Measurements from ENCODE around the gene ATP5MG.
A peak's percentile ranks its signal among the peaks of the same experiment; 100 is the strongest.
"Not testable (repeated sequence)": the region's sequence is repeated elsewhere in the genome, so short reads cannot be mapped to it uniquely, and the experiment has no call there.

Gene ATP5MG, protein sequence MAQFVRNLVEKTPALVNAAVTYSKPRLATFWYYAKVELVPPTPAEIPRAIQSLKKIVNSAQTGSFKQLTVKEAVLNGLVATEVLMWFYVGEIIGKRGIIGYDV

DNA sequence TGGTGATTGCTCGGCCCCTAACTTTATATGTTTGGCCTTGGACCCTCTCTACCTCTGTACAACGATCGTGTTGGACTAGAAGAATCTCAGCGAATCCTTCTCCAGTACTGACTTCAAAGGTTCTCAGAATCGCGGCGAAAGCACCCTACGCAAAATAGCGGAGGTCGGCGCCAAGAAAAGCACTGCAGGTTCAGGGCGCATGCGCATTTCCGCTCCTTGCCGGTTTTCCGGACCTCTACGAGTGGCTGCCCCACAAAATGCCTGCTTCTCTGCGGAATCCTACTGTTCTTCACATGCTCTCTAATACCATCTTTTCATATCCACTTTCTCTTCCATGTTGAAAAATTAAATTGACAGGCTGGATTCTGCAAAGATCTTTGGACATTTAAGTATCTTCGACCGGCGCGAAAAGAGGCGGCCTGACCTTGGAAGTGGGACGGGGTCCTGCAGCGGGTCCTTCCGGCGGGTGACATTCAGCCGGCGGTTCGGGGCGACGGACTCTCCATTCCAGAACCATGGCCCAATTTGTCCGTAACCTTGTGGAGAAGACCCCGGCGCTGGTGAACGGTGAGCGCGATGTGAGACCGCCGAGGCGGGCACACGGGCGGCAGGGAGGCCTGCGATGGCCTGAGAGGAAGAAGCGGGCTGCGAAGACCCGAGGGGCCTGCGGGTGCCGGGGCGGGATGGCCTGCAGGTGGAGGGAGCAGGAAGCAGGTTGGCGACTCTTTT lies at the start of gene ATP5MG:
Gene ATP5MG, plus strand, starts transcription at position 456 of the 729 bp plus-strand sequence. Its CDS starts 60 bp downstream, at position 516.
- peak; percentile 94 for DNase-seq (ENCODE audit: low read depth)

DNA sequence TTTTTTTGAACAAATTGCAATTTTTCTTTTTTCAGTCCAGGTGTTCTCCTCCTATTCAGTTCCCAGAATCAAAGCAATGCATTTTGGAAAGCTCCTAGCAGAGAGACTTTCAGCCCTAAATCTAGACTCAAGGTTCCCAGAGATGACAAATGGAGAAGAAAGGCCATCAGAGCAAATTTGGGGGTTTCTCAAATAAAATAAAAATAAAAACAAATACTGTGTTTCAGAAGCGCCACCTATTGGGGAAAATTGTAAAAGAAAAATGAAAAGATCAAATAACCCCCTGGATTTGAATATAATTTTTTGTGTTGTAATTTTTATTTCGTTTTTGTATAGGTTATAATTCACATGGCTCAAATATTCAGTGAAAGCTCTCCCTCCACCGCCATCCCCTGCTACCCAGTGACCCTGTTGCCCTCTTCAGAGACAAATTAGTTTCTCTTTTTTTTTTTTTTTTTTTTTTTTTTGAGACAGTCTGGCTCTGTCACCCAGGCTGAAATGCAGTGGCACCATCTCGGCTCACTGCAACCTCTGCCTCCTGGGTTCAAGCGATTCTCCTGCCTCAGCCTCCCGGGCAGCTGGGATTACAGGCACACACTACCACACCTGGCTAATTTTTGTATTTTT lies 48.2 kb upstream of the ATP5MG start:
- peak; percentile 53 for DNase-seq (ENCODE audit: low read depth)

DNA sequence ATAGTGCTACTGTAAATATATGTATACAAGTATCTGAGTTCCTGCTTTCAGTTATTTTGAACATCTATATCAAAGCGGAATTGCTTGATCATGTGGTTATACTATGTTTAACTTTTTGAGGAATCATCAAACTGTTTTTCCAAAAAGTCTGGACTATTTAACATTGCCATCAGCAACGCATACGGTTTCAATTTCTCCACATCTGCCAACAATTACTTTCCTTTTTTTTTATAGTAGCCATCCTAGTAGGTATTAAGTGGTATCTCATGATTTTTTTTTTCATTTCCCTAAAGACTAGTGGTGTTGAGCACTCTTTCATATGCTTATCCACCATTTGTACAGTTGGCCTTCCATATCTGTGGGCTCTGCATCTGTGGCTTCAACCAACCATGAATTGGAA lies 43.3 kb upstream of the ATP5MG start:
- no peak for DNase-seq (ENCODE audit: low read depth)

DNA sequence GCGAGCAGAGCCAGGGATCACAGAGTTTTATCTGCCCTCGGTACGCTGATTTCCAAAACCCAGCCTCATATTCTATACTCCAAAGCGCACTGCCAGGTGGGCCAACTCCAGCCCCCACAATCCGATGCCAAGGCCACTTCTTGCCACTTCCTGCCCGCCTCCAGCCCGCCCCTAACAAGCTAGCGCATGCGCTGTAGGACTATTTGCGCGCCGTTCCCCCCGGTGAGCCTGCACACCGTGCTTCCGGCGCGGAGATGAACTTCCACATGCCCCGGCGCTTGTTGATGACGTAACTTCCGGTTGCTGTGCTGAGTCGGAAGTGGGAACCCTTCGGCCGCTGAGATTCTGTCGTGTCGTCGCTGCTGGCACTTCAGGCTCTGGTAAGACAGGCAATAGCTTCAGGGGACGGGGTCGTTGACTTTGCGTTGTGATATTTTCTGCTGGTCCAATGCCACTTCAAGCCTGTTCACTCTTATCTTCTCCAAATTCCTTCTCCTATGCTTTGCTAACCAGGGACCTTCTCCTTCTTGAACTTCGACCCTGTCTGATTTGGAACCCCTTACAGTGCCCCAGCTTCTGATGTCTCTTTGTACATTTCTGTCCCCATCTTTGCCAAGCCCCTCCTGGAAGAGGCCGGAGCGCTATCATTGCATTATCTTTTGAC lies 42.0 kb upstream of the ATP5MG start, which contains the start of gene UBE4A:
Gene UBE4A, plus strand, starts transcription at position 306 of the 664 bp plus-strand sequence. CDS start 5,481 bp downstream, outside the sequence.
- DNase-seq (ENCODE audit: low read depth) = peak; percentile 95

DNA sequence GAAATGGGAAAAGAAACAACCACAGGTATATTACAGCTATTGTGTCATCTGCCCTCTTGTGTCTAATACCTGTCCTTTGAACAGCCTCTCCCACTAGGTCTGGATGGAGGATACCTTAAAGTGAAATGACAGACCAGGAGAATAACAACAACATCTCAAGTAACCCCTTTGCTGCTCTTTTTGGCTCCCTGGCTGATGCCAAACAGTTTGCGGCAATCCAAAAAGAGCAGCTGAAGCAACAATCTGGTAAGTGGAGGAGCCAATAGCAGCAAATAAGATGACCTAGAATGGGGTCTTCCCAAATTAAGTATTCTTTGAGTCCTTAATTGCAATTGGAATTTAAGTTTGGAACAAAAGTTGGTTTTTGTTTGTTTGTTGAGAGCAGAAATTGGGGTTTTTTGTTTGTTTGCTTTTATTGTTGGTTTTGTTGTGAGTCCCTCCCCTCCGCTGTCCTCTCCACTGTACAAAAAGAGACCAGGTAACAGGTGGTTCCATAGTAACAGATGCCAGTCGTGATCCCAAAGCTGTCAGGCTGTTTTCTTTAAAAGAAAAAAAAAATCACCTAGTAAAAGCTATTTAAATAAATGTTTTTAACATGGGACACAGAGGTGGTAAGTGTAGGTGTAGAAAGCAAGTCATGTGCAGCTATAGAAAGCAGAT lies 36.3 kb upstream of the ATP5MG start:
- no peak for DNase-seq (ENCODE audit: low read depth)

DNA sequence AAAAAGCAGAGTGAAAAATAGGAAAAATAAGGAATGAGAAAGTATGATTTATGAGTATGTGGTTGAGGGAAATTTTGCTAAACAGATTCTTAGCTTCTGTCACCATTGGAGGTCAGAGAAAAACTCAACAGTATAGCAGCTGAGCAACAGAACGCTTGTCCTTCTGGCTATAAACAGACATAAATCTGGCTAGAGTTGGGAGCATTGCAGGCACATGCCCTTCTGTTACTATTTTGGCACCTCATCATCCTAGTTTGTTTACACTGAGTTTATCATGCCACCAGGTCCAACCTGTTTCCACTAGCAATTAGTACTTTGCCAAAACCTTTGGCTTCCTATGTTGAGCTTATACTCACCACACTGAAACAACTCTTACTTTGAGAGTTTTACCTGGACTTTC lies 35.1 kb upstream of the ATP5MG start:
- no peak for DNase-seq (ENCODE audit: low read depth)

DNA sequence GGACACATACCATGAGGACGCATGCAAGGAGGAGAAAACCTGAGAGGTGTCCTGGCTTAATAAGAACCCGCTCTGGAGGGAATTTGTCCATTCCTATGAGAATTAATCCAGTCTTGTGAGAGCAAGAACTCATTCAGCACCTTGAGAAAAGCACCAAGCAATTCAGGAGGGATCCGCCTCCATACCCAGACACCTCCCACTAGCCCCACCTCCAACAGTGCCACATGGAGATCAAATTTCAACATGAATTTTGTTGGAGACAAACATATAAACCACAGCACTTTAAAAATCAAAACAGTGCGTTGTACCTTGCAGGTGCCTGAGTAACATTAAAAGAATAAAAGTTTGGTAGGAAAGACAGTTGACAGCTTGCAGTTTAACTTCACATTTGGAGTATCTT lies 30.6 kb upstream of the ATP5MG start:
- no peak for DNase-seq (ENCODE audit: low read depth)

DNA sequence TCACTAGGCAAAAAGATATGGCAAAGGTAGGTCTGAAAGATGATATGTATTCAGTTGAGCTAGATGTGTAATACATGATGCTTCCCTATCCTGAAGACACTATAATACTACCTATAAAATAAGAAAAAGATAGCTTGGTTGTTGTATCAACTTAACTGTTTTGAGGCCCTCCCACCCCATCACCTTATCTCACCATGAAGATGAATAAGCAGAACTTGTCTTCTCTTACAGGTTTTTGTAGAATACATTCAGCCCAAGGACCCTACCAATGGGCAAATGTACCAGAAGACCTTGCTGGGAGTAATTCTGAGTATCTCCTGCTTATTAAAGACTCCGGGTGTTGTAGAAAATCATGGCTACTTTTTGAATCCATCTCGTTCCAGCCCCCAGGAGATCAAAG lies 28.1 kb upstream of the ATP5MG start:
- no peak for DNase-seq (ENCODE audit: low read depth)

DNA sequence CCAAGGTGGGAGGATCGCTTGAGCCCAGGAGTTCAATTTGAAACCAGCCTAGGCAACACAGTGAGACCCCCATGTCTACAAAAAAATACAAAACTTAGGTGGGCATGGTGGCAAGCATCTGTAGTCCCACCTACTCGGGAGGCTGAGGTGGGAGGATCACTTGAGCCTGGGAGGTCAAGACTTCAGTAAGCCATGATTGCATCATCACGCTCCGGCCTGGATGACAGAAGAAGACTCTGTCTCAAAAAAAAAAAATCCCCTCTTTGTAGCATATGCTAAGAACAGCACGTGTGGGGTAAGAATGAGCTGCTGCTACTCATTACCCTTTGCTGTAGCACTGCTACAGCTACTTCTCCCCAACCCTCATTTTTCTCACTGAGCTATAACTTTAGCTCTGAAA lies 27.5 kb upstream of the ATP5MG start:
- no peak for DNase-seq (ENCODE audit: low read depth)

DNA sequence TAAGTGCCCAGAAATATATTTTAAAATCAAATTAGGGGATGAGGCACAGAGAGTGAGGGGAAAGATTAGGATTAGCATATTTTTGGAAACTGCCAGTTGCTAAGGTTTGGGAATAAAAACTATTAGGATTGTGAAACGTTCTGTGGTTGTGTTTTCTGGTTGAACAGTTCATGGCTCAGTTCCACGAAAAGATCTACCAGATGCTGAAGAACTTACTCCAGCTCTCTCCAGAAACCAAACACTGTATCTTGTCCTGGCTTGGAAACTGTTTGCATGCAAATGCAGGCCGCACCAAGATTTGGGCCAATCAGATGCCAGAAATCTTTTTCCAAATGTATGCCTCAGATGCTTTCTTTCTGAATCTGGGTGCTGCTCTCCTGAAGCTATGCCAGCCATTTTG lies 26.7 kb upstream of the ATP5MG start:
- no peak for DNase-seq (ENCODE audit: low read depth)

DNA sequence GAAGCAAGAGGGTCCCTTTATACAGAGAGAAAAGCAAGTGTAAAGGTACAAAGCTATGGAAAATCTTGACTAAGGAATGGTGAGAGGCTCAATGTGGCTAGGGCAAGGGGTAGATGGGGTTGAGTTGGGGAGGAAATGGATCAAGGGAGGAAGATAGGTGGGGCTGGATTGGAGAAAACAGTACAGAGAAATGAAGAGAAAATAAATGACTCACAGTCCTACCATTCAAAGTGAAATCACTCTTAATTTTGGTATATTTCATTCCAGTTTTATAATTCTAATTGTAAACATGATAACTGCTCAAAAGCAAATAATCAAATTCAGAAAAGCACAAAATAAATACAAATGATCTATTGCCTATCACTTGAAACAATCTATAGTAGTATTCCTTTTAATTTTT lies 25.4 kb upstream of the ATP5MG start:
- no peak for DNase-seq (ENCODE audit: low read depth)

DNA sequence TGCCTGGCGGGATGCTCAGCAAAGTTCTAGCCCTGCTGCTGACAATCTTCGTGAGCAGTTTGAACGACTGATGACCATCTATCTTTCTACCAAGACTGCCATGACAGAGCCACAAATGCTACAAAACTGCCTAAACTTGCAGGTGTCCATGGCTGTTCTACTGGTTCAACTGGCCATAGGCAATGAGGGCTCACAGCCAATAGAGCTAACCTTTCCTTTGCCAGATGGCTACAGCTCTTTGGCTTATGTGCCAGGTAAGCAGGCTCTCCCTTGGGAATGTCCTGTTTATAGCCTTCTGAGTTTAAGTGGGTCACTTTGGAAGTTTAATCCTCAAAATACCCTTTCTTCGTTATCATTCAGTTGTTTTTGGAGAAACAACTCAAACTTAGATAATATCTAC lies 21.9 kb upstream of the ATP5MG start:
- DNase-seq (ENCODE audit: low read depth) = no peak

DNA sequence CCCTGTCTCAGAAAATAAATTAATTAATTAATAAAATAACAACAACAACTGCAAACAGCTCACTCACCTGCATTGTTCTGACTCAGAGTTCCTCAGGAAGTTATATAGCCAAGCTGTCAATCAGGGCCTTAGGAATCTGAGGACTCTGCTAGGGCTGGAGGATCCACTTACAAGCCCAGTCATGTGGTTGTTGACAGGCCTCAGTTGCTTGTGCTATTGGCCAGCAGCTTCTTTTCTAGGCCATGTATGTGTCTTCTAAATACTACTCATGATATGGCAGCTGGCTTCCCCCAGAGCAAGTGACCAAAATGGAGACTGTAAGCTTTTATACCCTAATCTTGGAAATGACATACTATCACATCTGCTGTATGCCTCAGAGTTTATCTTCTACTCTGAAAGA lies 20.8 kb upstream of the ATP5MG start:
- no peak for DNase-seq (ENCODE audit: low read depth)

DNA sequence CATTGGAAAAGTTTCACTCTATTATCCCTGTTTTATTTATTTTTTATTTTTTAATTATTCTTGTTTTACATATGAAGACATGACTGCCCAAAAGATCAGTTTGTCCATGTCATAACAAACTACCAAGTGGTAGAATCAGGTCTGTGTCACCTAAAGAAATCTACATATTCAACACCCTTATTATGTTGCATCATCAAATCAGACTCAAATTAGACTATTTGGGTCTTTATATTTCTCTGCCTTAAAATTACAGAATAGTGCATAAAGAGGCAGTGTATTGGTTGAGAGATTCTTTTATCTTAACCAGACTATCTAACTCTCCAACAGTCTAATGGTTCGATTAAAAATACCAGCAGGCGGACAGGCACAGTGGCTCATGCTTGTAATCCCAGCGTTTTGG lies 18.5 kb upstream of the ATP5MG start:
- no peak for DNase-seq (ENCODE audit: low read depth)

DNA sequence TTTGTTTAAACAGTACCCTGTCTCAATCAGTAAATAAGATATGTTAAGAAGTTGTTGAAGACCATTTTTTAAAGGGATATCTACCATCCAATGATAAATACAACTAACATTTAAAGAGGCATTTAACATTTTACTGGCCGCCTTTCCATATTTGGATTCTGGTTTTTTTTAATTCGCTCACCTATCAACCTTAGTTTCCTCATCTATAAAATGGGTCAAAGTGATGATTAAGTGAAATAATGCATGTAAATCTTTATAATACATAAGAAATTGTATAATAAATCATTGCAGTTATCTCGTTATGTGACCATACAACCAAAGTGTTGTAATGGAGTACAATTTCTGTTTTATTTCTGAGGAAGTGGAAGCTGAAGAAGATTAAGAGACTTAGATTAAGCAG lies 17.7 kb upstream of the ATP5MG start:
- no peak for DNase-seq (ENCODE audit: low read depth)

DNA sequence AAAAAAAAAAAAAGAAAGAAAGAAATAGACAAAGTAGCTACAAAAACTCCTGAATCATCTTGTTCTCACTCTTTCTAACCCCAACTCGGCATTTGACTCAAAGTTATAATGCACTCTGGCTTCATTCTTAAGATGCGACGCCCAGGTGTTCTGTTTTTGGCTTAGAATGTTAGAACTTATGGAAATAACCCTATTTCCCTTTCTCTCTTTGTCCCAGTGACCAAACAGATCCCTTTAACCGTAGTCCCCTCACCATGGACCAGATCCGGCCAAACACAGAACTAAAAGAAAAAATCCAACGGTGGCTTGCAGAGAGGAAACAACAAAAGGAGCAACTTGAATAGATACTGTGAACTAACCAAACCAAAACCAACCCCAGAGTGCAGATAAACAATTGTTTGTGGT lies 5.3 kb upstream of the ATP5MG start:
- no peak for DNase-seq (ENCODE audit: low read depth)

DNA sequence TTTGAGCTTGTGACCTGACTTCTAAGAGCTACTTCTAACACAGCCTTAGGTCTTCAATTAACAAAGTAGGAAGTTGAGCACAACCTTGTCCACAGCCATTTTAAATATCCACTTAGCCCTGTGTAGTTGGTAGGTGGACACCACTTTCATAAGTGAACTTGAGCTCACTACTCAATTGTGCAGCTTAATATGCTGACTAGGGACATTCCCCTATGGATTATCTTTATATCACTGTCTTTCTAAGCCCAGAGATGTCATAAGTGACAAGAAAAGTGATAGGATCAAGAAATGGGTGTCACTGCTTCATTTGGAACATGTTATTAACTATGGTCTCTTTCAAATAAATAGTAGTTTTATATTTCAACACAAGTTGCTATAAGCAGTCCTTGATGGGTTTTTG lies 4.0 kb upstream of the ATP5MG start:
- no peak for DNase-seq (ENCODE audit: low read depth)

DNA sequence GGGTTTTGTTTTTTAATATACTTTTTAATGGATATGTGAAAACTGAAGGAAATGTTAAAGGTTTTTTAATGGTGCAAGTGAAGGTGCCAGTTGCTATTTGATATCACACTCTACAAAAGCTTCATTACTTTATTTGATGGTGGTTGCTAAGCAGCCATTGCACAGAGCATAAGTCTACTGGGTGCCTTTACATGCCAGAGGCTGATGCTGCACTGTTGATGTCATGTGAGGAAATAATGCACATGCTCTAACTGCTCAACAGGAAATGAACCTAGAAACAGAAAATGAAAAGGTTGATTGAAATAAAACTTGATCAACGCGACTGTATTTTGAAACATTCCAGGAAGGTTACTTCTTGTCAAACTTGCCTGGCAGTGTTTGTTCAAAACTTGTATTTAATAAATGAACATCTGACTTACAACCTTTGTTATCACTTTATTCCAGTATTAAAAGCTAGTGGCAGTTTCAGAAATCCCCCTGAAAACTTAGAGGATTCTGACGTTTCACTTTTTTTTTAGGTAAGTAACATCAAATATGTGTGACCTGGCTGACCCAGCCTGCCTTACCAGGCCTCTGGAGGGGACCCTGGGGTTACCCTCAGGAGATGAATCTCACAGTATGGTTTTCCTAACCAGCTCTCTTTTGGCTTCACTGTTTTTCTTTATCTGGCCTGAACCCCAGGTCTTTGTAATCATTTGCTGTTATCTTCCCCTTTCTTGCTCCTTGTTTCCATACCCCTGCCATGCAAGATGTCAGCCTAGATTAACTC lies 2.4 kb upstream of the ATP5MG start:
- DNase-seq (ENCODE audit: low read depth) = peak; percentile 13

DNA sequence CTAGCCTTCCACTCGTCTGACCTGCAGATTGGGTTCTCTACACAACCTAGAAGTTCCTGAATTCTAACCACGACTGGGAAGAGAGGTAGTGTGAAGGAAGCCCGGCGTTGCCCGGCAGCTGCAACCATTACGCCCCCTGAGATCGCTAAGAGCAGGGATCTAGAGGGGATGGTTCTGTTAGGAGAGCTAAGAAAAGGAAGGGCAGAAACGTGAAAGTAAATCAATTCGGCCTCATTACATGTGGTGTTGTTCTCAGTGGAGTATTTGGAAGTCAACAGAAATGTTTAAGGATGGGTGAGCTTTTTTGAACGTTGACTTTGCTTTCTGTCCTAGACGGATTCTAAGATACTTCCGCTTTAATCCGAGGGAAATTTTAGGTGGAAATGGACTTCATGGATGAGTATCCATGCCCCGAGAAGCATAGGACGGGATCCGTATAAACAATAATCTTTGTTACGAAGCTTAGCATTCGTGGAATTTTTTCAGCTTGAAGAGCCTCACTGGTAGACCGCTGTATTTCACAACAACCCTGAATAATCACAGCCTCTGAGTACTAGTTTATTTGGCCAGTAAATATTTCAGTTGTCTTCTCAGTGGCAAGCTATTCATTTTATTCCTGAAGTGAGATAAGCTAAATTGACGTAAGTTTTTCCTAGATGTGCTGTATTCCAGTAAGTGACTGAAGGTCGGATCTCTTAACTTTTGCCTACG lies 629 bp downstream of the ATP5MG start:
- peak; percentile 75 for DNase-seq (ENCODE audit: low read depth)

DNA sequence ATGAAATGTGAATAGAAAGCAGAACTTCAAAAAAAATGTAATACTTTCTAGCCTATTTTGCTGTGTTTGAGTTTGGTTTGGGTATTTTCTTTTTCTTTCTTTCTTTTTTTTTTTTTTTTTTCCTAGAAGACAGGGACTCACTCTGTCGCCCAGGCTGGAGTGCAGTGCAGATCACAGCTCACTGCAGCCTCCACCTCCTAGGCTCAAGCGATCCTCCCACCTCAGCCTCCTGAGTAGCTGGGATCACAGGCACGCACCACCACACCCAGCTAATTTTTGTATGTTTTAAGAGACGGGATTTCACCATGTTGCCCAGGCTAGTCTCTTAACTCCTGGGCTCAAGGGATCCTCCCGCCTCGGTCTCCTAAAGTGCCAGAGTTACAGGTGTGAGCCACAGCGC lies 1.2 kb downstream of the ATP5MG start:
- DNase-seq (ENCODE audit: low read depth) = not testable (repeated sequence)

DNA sequence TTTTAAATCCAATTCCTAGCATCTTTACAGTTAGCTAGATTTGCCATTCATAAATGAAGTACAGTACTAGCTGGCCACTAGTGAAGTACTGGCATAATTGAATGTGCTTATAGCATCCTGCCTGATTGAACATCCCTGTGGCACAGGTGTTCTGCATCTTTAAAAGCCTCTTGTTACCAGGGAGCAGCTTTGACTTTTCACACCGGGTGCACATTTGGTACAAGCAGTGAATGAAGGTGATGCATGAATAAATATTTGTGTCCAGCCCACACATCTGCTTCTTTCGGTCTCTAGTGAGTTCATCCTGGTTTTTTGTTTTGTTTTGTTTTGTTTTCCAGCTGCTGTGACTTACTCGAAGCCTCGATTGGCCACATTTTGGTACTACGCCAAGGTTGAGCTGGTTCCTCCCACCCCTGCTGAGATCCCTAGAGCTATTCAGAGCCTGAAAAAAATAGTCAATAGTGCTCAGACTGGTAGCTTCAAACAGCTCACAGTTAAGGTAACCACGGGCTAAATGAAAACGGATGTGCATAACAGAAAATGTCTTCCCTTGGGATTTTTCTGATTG lies 5.3 kb downstream of the ATP5MG start:
- DNase-seq (ENCODE audit: low read depth) = no peak
